Neural cell (in vitro differentiated cells): Measurements from ENCODE around the gene PAPLN.

Experiments
- CTCF ChIP-seq: fragments of 450-650 bp; IDR thresholded peaks from 2 replicates; pipeline ENCODE4 v1.5.1; 2014; ENCODE audit warnings: antibody characterized with exemption, mild to moderate bottlenecking, moderate library complexity; ENCODE audit not compliant: poor library complexity, severe bottlenecking
- EP300 ChIP-seq: fragments of 450-650 bp; conservative IDR thresholded peaks from 2 replicates; pipeline ENCODE4 v1.6.1; 2014; ENCODE audit warnings: antibody characterized with exemption, mild to moderate bottlenecking, moderate library complexity; ENCODE audit not compliant: poor library complexity, severe bottlenecking
- EZH2 ChIP-seq: fragments of 200-600, 300-800 bp; shearing (Covaris generic), sonication (generic); IDR thresholded peaks from 2 replicates; pipeline ENCODE4 v1.6.1; 2014; ENCODE audit warnings: antibody characterized with exemption, low read length, borderline replicate concordance, mild to moderate bottlenecking; ENCODE audit not compliant: insufficient read depth, poor library complexity, severe bottlenecking
- MXI1 ChIP-seq: fragments of 450-650 bp; conservative IDR thresholded peaks from 2 replicates; pipeline ENCODE4 v1.6.1; 2014; ENCODE audit warnings: antibody characterized with exemption, mild to moderate bottlenecking; ENCODE audit not compliant: poor library complexity, severe bottlenecking
- RAD21 ChIP-seq: fragments of 450-650 bp; conservative IDR thresholded peaks from 2 replicates; pipeline ENCODE4 v1.6.1; 2014; ENCODE audit warnings: antibody characterized with exemption, mild to moderate bottlenecking, moderate library complexity

GRCh38 chr14:73277376-73277775, 40.1 kb downstream of the PAPLN start:
- no peak for TF ChIP-seq CTCF
- no peak for TF ChIP-seq MXI1
- TF ChIP-seq RAD21, result no peak
- TF ChIP-seq EZH2, result no peak
- no peak for TF ChIP-seq EP300
